ENCODE data around the gene MAB21L1.

The MAB21L1 gene

GRCh38 chr13:35448465-35448864, 28.0 kb downstream of the MAB21L1 start:
- DNase-seq (ENCODE audit: extremely low read depth, low read depth) = no peak
- no peak for TF ChIP-seq CTCF (IDR thresholded peaks at IDR 0.05; ENCODE audit: low read depth, low read length)

Measured in AG09319 (cell line).